Stimulated activated CD8-positive, alpha-beta memory T cell treated with anti-CD3 and anti-CD28 coated beads, Interleukin-7, amount 100 ng/mL, for 24 hours (primary cell): ENCODE data around the gene TMOD1.
"Not testable (repeated sequence)": the region's sequence is repeated elsewhere in the genome, so short reads cannot be mapped to it uniquely, and the experiment has no call there.

Experiments
- DNase-seq: peaks from one replicate; pipeline ENCODE4 v3.0.0-alpha.2; 2020; ENCODE audit warnings: low read depth

The TMOD1 gene

DNA sequence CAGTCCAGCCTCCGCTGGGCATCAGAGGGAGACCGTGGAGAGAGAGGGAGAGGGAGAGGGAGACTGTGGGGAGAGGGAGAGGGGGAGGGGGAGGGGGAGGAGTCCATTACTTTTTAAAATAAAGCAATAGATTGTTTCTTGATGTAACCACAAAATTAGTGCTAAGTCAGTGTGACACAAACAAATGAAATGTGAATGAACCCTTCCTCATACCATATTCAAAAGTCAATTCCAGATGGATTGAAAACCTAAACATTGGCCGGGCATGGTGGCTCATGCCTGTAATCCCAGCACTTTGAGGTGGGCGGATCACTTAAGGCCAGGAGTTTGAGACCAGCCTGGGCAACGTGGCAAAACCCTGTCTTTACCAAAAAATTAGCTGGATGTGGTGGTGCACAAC is 2.6 kb upstream of the TMOD1 start:
- not testable (repeated sequence) for DNase-seq

DNA sequence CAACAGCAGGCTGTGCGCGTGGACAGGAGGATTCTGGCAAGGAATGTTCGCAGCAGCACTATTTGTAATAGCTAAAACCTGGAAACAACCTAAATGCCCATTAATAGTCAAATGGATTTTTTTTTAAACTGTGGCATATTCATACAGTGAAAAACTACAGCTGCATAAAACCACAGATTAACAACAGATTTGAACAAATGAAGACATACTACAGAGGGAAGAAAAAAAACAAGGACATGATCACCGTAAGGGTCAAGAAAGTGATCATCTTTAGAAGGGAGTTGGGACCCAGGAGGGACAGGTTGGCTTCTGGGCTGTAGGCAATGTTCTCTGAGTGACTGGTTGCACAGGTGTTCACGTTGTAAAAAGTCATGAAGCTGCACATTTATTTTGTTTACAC is 1.2 kb upstream of the TMOD1 start:
- DNase-seq = no peak

DNA sequence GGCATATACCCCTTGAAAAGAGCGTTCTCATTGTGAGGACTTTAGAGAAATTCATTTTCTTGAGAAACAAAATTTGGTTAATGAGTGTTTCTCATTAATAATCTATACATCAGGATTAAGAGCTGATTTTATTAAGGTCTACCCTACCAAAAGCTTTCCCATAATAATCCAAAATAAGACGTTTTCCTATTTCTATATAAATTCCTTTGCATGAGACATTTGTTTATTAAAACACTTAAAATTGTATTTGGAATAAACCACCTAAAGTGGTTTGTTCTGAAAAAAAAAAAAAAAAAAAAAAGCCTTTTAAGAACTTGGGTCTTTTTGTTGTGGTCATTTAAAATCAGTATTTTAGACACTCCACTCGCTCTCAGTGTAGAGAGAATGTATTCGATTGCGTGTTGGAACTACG is 695 bp upstream of the TMOD1 start:
- no peak for DNase-seq

DNA sequence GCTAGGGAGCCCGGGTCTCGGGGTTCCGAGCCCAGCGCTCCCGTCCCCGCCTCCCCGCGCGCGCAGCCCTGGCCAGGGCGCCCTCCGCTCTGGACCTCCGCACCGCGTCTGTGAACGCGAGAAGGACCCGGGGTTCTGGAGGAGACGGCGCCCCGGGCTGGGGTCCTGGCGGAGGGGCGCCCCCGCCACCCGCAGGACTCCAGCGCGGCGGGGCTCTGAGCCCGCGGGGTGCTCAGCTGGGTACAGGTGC is 431 bp downstream of the TMOD1 start:
- no peak for DNase-seq

DNA sequence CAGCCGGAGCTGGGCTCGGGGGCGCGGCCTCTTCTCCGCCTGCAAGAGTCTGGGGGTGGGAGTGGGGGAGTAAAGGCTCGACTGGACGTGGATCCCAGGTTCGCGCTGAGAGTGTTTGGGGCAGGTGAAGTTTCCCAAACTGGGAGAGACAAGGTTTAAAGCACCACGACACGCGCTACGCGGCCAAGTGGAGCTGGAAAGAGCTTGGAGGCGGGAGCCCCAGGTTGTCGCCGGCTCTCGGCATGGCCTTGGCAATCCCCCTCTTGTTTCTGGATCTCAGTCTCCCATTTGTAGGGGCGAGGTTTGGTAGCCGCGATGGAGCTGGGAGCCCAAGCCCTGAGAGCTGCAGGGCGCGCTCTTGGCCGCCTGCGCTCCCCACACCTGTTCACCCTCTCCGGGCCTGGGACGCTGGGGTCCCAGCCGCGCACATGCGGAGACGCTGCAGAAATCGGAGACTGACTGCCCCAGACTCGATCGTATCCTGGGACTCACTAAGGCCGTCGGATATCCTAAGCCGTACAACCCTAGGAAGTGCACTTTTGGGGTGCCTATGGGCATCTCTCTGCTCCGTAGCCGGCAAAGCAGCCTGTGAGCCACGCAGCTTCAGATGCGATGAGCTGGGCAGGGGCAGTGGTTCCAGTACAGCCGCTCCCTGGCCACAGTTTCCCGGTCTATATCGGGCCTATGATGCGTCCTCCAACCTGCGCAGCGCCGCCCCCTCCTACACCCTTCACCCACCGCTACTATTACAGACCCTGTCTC is 937 bp downstream of the TMOD1 start:
- DNase-seq = no peak

DNA sequence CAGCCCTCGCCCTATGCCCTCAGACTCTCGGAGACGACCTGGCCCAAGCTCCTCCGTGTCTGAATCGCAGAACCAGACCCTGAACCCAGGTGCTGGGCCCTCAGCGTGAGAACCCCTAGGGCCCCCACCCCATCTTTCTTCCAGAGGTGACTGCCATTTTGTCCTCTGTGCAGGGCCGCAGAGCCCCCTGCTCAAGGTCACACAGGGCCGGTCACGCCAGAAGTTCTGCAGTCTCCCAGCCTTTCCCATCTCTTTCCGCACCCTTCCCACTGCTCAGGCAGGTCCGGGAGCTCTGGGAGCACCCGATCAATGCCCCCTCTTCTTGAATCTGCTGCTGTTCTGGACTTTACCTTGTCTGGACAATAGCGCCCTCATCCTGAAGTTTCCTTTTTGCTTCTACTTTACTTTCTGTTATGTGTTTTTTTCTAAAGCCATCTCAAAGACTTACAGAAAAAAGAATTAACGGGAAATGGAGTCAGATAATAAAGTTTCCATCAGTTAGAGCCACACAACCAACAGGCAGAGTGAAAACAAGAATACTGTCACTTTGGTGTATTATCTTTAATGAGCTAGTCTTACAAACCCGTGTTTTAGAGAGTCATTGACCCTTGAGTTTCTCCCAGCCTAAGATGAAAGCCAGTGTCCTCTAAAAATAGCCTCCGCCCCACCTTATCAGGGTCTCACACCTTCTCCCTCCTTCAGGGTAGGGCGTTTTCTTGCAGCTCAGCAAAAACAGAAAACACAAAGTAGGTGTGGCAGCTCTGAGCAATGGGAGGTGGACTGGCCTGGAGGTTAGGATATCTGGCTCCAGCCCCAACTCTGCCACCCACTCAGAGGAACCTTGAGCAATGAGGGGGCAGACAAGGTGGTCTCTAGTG is 1.8 kb downstream of the TMOD1 start:
- no peak for DNase-seq

DNA sequence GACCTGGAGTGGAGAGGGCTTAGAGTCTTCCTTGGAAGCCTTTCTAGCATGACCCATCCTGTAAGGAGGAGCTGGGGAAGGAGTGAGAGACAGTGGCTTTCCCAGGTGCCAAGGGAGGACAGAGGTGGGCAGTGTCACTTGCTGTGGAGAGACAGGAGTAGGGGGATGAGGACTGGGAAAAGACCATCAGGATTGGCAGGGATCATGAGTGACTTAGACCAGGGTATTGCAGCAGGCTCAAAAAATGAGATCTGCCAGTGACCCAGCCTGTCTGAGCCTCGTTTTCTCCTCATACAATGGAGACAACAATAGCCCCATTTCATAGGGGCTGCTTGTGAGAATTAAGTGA is 2.4 kb downstream of the TMOD1 start:
- DNase-seq = no peak

DNA sequence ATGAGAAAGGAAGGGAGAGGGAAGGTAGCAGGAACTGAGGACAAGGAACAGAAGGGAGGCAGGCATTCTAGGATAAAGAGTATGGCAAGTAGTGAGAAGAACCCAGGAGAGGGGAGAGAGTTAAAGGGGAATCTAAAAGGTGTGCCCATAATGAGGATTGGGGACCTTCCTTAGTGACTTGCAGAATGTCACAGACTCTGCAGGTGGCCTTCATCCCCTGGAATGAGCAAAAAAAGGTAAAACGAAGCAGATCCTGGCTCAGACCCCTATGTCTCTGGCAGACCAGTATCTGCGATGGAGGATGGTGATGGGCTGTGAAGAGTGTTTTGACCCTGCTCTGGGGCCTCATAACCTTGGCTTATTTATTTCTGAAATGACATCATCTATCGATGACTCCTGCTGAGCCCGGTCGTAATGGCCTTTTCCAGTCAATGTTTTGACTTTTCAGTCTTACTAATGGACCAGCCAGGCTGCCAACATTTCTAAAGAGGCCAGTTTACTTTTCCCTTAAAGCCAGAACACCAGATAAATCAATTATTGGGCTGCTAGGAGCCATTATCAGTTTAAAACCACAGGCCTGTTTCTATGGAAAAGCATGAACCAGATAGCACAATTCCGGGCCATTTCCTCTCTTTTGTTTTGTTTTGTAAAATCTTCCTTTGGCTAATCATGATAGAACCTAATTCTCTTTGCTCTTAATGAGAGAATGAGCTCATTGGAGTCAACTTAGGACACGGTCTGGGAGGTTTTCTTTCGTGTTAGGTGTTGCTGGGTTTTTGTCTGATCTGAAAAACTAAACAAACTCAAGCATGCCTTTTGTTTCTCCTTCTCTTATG is 3.1 kb downstream of the TMOD1 start:
- DNase-seq = no peak

DNA sequence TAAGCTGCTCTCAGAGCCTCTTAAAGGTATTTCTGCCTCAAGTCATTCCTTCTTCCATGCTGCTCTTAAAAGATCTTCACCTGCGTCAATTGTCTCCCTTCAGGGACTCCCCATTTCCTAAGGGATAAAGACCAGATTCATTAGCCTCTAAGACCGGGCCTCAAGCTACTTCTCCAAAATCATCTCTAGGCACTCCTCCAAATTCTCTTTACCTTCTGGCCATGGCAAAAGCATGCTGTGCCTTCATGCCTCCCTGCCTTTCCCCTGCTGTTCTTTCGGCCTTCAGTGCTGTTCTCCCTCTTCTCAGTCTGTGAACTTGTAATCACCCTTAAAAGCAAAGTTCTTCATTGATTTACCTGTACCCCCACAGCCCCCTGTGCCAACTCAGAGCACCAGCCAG is 4.4 kb downstream of the TMOD1 start:
- DNase-seq = no peak

DNA sequence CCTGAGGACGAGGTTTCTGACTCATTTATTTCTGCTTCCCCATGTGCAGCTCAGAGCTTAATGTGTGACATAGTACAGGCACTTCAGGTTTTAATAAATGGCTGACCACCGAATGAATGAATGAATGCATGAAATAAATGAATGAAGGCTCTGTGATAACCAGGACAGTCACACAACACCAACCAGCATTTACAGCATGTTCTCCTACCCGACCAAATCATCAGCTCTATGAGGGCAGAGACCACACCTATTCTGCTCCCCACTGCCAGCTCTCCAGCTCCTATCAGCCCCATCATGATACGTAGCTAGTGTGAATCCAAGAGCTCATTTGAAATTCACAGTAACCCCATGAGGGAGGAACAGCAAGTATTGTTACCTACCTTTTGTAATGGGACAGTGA is 4.8 kb downstream of the TMOD1 start:
- no peak for DNase-seq

DNA sequence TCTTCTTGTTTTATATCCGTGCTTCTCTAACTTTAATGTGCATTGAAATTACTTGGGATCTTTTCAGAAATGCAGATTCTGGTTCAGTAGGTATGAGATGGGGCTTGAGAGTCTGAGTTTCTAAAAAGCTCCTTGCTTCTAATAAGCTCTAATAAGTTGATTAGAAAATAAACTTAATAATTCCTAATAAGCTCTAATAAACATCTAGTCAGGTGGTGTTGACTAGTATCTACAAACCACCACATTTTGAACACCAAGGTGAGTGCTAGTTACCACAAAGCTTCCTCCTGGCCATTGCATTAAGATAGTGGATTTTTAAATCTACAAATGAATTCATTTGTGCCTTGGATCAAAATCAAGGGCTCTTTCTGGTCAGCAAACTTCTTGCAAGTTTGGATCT is 5.3 kb downstream of the TMOD1 start:
- DNase-seq = no peak

DNA sequence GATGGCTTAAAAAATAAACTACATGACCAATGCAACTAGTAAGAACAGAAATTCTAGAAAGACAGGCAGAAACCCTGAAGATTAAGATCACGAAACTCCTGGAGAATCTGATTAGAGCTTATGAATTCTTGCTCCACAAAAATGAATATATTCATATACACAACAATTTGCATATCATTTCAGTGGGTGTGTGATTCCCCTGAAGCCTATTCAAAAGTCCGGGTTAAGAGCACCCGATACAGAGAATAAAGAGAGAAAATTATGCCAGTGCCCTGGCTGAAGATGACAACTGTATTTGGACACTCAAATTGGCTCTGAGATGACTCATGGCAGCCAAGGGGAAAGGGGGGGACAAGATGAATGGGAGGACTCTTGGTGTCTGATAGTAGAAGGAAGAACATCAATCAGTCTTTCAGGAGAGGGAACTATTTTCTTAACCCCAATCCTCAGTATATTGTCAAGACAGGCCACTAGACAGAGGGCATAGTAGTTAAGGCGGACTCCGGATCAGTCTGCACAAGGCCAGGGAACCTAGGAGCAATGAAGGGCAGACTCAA is 6.0 kb downstream of the TMOD1 start:
- no peak for DNase-seq

DNA sequence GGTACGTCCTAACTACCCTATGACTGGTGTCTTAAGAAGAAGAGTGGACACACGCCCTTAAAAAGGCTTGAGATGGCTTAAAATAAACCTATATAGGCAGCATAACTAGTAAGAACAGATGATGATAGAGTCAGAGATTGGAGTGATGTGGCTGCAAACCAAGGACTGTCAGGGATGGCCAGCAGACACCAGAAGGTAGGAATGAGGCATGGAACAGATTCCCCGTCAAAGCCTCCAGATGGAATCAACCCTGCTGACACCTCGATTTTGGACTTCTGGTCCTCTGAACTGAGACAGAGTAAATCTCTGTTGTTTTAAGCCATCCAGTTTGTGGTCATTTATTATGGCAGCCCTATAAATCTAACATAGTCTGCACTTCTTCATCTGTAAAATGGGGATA is 7.4 kb downstream of the TMOD1 start:
- no peak for DNase-seq

DNA sequence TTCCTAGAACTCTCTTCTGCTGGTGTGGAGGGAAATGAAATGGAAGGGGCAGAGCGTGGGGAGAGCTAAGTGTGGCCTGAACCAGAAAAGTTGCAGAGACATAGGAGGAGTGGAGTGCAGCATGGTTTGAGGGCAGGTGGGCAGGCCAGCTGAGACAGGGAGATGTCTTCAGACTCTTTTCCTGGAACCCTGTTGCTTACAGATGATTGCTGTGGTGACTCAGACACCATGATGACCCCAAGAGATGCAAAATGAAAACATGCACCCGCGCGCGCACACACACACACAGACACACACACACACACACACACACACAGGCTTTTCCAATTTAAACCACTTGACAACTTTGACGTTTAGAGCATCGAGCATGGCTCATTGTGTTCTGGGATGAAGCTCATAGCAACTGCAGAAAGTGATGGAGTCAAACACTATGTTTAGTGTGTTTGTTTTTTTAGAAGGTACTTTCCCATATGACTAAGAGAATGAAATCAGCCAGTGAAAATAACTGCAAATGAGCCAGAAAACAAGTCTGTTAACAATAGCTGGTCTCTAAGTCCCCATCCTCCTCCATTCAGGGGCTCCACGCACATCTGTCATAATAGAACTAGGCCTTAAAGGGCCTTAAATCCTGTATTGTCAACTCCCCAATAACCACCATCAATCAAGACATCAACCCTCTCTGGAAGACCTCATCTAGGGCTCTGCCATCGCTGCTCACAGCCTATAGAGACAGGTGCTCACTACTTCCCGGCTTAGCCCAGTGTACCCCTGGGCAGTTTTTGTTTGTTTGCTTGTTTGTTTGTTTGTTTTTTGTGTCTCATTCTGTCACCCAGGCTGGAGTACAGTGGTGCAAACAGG is 9.6 kb downstream of the TMOD1 start:
- DNase-seq = no peak

DNA sequence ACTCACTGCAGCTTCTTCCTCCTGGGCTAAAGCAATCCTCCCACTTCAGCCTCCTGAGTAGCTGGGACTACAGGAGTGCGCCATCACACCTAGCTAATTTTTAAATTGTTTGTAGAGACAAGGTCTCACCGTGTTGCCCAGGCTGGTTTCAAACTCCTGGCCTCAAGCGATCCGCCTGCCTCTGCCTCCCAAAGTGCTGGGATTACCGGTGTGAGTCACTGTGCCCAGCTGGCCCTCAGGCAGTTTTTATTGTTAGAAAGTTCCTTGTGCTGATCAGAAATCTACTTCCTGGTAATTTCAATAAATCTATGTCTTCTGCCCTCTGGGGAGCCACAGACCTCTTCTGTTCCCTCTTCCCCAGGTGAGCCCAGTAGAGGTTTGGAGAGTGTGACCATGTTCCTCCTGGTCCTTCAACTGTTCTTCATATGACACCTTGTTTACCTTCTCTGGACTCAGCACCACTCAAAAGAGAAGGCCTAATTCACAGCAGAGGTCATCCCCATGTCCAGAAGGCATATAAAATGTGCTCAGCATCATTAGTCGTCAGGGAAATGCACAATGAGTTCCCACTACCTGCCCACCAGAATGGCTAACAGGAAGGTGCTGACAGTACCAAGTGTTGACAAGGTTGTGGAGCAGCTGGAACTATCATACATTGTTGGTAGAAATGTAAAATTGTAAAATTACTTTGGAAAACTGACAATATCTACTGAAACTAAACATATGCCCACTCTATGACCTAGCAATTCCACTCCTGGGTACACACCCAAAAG is 10.4 kb downstream of the TMOD1 start:
- no peak for DNase-seq

DNA sequence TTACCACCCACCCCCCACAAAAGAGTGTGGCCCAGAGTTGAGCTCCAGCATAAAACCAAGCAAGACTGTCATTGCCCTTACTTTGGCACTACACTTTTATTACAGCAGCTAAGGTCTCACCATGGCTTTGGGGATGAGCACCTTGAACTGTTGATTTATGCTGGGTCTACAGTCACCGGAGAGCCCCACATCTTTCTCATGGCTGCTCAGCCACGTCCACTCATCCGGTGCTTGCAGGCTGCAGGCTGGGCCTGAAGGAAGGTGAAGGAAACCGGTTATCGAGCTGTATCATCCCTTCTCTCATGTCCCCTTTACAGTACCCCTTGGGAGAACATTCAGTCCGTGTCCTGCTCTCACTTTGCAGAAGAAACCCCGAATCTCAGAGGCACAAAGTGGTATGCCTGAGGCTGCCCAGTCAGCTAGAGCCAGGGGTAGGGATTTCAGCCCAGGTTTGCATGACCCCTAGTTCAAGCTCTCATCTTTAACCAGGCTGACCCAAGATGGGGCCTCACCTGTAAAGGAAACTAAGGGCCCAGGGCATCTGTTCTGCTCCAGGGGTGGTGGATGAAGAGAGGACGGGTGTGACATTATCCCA is 11.6 kb downstream of the TMOD1 start:
- DNase-seq = no peak

DNA sequence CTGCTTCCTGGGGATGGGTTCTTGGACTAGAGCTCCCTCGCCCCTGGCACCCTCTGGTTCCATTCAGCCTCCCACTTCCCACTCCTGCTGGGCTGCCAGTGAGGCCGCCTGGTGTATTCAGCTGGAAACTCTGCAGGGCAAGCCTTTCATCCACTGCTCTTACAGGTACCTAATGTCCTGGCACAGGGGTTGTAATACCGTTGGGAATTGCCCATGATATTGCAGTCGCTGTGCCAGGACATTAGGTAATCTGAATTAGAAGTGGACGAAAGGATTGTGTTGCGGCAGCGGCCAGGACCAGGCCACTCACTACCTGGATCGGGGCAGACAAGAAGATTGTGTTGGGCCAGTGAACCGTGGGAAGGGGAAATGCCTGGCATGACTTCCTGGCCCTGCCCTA is 13.1 kb downstream of the TMOD1 start:
- no peak for DNase-seq

DNA sequence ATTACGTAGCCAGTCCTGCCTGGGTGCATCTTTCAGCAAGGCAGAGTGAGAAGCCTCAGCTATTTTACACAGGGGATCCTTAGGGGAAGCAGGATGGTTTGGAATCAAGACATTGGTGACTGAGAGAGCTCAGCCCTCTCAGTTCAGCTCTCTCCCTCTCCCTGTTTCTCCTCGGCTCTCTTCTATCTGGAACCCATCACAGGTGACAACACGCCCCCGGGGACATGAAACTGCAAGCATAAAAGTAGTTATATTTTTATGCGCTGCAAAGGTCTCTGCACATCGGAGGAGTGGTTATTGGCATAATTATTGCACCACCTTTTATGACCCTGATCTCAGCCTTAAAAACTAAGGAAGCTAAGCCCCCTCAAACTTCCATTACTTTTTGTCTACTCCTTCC is 14.2 kb downstream of the TMOD1 start:
- no peak for DNase-seq

DNA sequence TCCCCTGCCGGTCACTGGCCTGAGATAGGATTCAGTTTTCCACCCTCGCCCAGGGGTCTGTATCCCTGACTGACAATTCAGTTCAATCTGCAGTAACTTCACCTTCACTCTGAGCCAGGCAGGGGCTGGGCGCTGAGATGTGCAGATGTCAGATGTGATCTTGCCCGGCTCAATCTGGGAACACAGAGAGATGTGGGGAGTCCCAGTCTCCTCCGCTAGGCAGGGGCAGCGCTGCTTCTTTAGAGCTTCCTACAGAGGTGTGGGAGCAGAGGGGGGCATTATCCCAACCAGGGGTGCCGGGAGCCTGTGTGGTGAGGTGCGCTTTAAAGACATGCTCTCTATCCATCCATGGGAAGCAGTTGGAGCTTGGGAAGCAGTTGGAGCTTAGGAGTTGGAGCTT is 14.6 kb downstream of the TMOD1 start:
- no peak for DNase-seq

DNA sequence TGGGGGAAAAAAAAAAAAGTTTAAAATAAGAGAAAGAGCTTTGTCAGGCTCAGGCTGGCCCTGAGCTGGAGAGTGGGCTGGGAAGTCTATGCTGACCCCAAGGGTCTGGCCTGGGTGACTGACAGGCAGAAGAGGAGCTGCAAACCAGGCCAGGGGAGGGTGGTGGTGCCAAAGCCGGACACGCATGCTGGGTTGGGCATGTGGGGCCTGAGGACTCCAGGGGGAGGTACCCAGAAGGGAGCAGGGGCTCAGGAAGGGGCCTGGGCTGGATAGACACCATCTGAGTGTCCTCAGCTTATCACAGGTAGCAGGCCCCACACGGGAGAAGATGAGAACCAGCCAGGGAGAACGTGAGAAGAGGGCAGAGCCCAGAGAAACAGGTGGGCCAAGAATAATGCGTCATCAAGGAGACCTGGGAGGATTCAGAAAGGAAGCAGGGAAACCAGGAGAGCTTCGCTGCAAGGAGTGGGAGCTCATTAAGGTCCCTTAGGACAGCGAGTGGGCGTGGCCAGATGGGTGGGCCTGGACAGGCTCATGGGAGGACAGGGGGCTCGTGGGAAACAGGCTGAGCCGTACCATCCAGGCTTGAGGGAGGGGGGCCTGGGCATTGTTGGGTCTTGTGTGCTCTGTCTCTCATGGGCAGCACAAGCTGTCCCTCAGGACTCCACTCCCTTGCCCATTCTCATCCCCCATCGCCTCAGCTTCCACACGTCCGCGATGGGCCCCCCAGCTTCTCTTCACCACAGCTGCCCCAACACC is 16.0 kb downstream of the TMOD1 start:
- DNase-seq = no peak
